KG1 (cell line): ENCODE data around the gene TNFSF15.
A peak's percentile ranks its signal among the peaks of the same experiment; 100 is the strongest.
"Not testable (repeated sequence)": the region's sequence is repeated elsewhere in the genome, so short reads cannot be mapped to it uniquely, and the experiment has no call there.

Experiments used
- DNase-seq: peaks from one replicate; lab custom pipeline; 2025; lab: John Stamatoyannopoulos, UW

The TNFSF15 gene

GRCh38 chr9:114746591-114747346, 59.1 kb downstream of the TNFSF15 start:
- DNase-seq, result no peak

DNA sequence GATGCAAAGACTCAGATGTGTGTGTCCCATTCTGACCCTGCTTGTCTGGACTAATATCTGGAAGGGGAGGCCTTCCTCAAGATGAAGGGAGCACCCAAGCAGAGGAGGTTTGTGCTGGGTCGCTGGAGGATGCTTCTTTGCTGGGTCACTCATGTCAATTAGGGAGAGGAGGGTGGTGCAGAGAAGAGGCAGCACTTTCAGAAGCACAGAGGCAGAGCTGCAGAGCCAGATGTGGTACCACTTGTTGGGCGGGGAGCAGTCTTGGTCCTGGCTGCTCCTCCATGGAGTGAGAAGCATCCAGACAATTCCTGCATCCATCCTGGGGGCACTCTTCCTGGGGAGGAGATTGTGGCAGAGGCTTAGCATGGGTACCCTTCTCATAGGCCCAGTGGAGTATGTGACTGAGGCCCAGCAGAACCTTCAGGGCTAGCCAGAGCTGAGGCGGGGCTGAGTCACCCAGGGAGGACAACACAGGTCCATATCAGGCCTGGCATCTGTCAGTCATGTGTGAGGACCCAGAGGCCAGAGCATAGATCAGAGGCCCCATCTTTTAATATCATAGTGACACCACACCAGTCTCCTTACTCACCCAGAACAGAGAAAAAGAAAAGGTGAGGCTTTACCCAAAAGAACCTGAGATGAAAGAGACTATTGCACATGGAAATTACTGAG, 59.8 kb downstream of the TNFSF15 start:
- no peak for DNase-seq

- DNase-seq, result no peak
Observed at GRCh38 chr9:114745108-114745848, 60.6 kb downstream of the TNFSF15 start.

GRCh38 chr9:114743446-114743845, 62.4 kb downstream of the TNFSF15 start:
- no peak for DNase-seq

- no peak for DNase-seq
Observed at GRCh38 chr9:114742947-114743346, 62.9 kb downstream of the TNFSF15 start.

GRCh38 chr9:114741521-114741920, 64.3 kb downstream of the TNFSF15 start:
- not testable (repeated sequence) for DNase-seq

- peak; percentile 59 for DNase-seq
Observed at GRCh38 chr9:114738581-114739316, 67.1 kb downstream of the TNFSF15 start.

GRCh38 chr9:114737847-114738246, 68.0 kb downstream of the TNFSF15 start:
- DNase-seq, result no peak

DNA sequence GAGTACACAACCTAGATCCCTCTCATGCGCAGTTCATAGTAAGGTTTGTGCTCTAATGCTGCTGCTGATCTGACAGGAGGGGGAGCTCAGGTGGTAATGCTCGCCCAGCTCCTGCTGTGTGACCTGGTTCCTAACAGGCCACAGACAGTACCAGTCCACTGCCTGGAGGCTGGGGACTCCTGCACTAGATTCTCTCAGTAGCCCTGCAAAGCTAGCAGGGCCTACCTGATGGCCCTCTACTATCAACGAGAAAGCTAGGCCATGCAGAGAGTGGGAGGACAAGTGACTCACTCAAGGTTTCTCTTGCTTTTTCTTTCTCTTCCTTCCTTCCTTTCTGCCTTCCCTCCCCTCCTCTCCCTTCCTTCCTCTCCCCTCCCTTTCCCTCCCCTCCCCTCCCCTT, 68.7 kb downstream of the TNFSF15 start:
- DNase-seq, result no peak

DNA sequence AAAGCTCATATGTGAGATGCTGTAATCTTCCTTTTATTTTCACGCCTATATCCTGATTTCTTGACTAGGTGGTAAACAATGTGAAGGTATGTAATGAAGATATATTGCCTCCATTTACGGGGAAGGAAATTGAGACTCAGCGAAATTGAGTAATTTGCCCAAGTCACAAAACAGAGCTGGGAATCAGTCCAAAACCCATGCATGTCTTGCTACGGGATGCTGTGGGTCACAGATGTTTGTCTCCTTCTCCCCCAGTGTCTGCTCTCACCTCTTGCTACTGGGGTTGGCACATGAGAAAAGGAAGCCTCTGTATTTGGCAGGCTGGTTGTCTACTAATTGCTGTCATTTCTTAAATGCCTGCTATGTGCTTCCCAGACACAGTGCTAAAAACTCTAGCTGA, 70.1 kb downstream of the TNFSF15 start:
- no peak for DNase-seq

DNA sequence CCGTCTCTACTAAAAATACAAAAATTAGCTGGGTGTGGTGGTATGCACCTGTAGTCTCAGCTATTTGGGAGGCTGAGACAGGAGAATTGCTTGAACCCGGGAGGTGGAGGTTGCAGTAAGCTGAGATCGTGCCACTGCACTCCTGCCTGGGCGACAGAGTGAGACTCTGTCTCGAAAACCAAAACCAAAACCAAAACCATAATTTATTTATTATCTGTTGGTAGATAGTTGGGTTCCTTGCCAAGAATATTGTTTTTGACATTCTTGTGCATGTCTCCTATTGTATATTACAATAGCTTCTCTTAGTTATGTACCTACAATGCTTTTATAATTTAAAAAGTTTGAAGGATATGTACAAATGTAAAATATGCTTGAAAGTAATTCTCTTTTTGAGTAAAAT, 70.7 kb downstream of the TNFSF15 start:
- DNase-seq, result not testable (repeated sequence)
